LNCAP (cell line): ENCODE measurements around the gene KLHL26.

Experiments
- CTCF ChIP-seq: fragments of 450-650 bp; IDR thresholded peaks from 2 replicates; pipeline ENCODE4 v1.5.1; 2017; ENCODE audit warnings: mild to moderate bottlenecking

The KLHL26 gene

GRCh38 chr19:18675779-18676178, 39.0 kb downstream of the KLHL26 start:
- TF ChIP-seq CTCF = peak; percentile 16; the same call in 1 of the 2 replicates

DNA sequence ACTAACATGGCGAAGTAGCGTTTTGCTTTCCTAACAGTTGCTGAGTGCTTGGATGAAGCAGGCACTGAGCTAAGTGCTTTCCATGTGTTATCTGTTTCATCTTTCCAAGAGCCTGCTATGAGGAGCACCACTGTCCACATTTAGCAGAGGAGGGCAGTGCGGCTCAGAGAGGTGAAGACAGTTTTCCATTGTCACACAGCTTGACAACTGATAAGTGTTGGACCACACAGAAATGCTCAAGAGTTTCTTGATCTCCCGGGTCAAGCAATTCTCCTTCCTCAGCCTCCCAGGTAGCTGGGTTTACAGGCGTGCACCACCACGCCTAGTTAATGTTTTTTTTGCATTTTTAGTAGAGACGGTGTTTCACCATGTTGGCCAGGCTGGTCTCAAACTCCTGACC, 39.9 kb downstream of the KLHL26 start:
- TF ChIP-seq CTCF = no peak

DNA sequence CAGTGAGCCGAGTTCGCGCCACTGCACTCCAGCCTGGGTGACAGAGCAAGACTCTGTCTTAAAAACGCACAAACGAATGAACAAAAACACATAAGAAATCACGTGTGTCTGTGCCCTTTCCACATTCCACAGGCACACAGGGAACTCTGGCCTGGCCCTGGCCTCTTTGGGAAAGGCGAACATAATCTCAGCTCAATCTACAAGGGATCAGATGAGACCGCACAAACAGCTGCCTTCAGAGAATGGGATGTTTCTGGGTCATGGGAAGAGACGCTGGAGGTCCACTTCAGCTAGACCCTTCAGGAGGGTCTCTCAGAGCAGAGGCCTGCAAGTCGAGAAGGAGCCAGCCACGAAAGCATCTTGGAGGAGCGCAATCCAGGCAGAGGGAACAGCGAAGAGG, 40.3 kb downstream of the KLHL26 start:
- TF ChIP-seq CTCF = no peak

DNA sequence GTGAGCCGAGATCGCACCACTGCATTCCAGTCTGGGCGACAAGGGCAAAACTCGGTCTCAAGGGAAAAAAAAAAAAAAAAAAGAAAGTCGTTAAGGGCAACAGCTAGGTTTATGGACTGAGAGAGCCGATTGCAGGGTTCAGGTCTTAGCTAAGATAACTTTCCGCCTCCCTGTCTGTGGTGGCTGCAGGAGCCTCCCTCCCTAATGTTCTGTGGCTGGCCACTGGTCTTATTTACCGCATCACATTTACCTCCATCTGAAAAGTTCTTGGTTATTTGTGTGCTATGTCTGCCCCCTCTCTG, 45.9 kb downstream of the KLHL26 start:
- TF ChIP-seq CTCF = no peak

DNA sequence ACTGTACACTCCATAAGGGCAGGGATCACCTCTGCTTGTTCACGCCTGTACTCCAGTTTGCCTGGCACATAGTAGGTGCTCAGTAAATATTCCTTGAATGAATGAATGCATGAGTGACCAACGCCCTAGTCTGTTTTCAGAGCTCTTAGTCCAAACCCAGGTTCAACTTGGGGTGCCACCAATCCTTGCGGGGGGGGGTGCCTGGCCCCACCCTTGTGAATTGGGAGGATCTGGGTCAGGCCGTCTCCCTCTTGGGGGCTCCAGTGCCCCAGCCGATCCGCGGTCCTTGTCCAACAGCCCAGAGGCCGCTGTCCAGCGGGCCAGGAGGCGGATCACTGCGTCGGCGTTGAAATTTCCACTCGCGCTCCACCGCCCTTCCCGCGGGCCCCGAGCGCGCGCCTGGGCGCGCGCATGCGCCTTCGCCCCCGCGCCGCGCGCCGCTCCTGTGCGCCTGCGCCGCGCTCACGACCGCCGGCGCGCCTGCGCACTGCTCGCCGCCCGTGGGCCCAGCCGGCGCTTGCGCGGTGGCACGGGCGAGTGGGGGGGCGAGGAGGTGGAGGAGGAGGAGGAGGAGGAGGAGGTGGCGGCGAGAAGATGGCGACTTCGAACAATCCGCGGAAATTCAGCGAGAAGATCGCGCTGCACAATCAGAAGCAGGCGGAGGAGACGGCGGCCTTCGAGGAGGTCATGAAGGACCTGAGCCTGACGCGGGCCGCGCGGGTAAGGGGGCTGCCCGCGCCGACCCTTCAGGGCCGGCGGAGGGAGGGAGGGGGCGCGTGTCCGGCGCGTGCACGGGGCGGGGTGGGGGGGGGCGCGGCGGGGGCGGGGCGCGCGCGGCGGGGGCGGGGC, 46.5 kb downstream of the KLHL26 start, which contains the start of gene CRTC1:
Gene CRTC1 (plus strand): TSS at position 572 of the 849 bp plus-strand sequence. CDS start 23 bp downstream, at position 595.
- TF ChIP-seq CTCF = no peak

DNA sequence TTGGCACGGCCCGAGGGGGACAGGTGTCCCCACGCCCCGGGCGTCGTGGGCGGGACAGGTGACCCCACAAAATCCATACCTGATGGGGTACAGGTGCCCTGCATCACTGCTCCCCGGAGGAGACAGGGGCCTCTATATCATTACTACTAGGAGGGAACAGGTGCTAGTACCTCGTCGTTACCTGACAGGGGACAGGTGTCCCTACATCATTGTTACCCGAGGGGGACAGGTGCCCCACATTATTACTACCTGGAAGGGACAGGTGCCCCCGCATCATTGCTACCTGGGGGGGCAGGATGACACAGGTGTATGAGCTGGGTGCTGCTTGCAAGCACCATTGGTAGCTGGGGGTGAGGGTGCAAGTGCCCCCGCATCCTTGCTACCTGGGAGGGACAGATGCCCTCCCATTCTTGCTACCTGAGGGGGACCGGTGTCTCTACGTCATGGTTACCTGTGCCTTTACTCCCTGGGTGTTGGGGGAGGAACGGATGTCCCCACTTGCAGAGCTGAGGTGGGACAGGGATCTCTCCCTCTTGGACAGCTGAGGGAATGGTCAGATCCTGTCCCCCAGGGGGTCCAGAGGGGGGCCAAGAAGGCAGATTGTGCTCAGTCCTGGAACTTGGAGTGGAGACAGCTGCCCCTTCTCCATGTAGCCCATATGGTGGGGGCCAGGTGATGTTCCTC, 47.3 kb downstream of the KLHL26 start:
- TF ChIP-seq CTCF = no peak

- TF ChIP-seq CTCF = no peak
These were observed 47.8 kb downstream of the KLHL26 start for GRCh38 chr19:18684642-18684993.
